Stimulated activated CD4-positive, alpha-beta T cell treated with anti-CD3 and anti-CD28 coated beads, Interleukin-4, amount 100 ng/mL, for 4 hours (primary cell): ENCODE data around the gene LTBP1.
"Not testable (repeated sequence)": the region's sequence is repeated elsewhere in the genome, so short reads cannot be mapped to it uniquely, and the experiment has no call there.

Experiments used
- DNase-seq, 2 experiments: peaks; one replicate each; pipeline ENCODE4 v3.0.0-alpha.2; 2020

Gene LTBP1

DNA sequence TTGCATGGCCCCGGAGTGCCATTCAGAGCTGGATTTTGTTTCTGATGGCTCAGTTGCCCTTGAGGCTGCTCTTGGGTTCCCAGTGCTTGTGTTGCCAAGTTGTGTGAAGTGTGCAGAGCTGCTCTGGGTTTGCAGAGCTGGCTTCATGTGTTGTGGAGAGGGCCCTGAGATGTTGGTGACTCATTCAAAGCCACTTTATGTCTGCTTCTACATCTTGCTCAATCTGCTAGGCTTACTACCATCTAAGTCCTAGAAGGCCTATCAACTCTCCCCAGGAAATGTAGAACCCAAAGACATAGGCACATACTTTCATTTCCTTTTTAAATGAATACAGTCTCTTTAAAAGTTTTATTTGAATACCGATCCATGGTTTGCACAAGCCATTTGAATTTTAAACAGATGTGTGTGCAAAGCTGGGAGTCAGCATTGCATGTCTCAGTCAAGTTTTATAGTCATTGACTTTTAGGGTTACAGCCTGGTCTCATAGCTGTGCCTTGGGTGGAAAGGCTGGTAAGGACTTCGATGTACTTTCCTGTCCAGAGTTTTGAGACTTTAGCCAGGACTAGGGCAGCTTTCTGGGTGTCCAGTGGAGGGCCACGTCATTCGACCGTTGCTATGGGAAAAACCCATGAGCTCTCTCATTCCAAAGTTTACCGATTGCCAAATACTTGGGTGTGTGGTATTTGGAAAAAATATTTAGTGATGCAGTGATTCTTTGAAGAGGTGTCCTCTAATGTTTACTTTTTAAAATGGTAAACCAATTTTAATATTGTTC lies 105.0 kb downstream of the LTBP1 start:
- DNase-seq: no peak

DNA sequence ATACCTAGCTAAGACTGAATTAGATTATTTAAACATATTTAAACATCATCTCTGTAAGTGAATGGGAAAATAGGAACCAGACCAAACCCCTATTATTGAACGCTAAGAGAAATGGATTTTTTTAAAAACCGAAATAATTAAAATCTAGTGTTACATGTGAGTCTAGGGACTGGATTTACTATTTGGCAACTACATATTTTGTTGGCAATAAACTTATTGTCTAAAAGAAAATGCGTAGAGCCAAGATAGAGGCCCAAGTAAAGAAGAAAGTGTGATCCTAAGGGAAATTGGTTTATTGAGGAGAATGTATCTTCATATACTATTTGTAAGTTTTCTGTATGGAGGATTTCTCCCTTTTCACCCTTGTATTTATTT lies 105.6 kb downstream of the LTBP1 start:
- no peak for DNase-seq

DNA sequence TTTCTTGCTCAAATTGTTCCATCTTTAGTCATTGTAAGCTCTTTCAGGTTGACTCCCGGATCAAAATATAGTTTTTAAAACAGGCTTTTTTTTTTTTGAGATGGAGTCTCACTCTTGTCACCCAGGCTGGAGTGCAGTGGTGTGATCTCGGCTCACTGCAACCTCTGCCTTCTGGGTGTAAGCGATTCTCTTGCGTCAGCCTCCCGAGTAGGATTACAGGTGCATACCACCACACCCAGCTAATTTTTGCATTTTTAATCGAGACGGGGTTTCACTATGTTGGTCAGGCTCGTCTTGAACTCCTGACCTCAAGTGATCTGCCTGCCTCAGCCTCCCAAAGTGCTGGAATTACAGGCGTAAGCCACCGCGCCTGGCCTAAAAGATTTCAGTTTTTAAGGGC lies 106.0 kb downstream of the LTBP1 start:
- DNase-seq: not testable (repeated sequence)

DNA sequence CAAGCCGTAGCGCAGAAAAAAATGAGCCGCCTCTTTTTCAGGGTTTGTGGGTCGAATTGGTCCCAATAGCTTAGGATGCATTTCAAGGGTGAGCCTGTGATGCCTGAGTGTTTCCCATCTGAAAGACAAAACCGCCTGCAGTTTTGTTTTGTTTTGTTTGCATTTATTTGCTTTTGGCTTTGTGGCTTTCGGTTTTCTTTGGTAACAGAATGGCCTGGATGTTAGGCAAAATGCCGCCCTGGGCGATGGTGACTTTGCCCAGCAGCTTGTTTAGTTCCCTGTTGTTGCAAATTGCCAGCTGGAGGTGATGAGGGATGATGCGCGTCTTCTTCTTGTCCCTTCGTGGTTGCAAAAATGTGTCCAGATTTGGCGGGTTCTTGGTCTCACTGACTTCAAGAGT lies 109.4 kb downstream of the LTBP1 start:
- no peak for DNase-seq

DNA sequence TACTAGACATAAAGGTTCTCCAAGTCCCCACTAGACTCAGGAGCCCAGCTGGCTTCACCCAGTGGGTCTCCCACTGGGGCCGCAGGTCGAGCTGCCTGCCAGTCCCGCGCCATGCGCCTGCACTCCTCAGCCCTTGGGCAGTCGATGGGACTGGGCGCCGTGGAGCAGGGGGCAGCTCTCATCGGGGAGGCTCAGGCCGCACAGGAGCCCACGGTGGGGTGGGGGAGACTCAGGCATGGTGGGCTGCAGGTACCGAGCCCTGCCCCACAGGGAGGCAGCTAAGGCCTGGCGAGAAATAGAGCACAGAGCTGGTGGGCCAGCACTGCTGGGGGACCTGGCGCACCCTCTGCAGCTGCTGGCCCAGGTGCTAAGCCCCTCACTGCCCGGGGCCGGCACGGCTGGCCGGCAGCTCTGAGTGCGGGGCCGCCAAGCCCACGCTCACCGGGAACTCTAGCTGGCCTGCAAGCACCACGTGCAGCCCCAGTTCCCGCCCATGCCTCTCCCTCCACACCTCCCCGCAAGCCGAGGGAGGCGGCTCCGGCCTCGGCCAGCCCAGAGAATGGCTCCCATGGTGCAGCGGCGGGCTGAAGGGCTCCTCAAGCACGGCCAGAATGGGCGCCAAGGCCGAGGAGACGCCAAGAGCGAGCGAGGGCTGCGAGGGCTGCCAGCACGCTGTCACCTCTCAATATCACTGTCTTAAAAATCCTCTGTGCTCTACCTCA lies 110.7 kb downstream of the LTBP1 start:
- not testable (repeated sequence) for DNase-seq

DNA sequence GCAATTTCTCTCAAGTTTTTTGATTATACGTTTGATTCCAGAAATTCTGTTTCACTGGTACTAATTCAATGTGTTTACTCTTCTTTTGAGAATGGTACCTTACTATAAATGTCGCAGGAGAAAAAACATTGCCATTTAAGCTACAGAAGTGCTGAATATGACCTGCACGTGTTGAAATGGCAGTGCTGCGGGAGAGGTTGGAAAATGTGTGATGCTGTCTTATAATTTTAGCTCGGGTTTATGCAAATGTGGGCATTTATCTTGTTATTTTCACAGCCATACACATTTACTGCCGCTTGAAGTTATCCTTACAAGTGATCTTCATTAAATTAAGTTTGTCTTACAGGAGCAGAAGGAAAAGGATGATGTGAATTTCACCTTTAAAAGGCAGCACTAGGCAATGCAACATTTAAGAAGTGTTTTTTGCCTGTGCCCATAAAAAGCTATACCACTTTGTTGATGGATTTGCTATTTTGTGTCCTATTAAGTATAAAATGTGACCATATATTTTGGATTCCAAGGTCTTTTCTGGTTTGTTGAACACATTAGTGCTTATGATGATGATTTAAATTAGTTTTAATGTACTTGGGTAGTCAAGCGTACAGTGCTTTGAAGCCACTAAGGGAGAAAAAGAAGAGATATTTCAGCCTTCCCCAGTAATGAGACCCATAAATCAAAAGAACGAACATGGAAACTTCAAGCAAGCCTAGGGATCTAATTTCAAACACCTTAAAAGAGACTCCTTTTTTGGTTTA lies 112.1 kb downstream of the LTBP1 start:
- no peak for DNase-seq

DNA sequence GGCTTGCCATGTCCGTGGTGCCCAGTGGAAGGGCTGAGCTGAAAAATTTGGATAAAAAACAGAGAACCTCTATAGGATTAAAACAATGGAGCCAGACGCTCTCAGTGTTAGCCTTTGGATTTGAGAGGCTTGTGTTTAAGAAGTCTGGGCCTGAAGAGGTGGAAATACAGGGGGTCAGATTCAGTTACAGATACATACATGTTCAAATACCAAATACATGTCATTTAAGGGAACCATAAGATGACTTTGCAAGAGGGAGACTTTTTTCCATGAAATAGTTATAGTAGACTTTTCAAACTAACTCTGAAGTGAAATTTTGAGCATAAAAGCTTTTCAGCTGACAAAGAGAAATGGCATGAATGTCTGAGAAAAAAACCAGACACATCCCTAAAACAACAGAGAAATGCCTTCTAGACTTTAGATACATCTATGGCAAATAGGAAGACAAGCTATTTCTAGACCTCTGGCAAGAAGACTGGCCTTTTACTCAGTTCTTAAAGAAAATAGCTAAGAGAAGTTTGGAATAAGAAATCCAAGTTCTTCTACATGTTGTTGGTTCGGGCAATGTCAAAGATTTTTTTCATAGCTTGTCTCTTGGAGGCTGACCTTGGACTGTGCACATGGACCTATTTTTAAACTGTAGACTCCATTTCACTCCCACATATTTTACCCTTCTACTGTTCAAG lies 112.9 kb downstream of the LTBP1 start:
- DNase-seq: no peak

DNA sequence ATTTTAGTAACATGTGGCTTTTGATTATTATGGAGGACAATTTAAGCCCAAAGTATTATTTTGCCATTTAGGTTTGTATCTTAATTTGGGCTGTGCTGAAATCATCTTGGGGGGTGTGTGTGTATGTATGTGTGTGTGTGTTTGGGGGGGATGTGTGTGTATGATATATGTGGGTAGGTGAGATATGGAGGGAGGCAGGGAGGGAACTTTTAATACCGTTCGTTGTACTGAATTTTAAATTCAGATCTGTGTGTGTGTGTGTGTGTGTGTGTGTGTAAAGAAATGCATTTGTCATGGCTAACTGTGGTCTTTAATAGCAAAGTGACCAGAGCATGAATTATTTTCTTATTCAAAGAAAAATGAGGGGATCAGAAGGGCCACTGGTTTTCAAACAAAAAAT lies 113.7 kb downstream of the LTBP1 start:
- no peak for DNase-seq

DNA sequence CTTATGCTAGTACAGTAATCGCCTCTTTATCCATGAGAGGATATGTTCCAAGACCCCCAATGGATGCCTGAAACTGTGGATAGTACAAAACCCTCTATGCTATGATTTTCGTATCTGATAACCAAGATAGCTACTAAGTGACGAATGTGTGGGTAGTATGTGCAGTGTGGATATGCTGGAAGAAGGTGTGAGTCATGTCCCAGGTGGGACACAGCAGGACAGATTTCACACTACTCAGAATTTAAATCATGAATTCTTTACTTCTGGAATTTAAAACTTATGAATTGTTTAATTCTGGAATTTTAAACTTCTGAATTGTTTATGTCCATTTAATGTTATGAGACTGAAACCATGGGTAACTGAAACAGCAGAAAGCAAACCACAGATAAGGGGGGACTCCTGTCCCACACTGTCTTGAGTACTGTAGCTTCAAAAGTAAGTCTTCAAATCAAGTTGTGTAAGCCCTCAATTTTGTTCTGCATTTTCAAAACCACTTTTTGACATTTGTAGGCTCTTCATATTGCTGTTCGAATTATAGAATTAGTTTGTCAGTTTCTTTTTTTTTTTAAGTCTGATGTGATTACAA lies 116.0 kb downstream of the LTBP1 start:
- no peak for DNase-seq

DNA sequence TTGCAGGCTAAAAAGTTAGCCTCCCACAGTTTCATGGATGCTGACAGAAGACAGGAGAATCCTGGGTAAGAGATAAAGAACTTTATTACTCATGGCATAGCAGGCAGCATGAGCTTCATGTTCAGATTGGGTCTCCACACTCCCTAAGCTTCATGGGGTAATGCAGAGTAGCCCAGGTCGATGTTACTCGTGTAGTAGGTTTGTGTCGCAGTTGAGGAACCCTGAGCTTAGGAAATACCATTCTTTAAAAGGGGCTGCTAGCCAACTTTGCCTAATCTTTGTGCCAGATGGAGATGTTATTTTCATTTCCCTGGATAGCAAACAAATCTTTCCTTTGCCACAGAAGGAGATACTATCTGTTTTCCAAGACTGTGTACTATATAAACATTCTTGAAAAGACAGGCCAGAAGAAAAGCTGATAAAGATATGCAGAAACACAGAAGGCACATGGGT lies 117.6 kb downstream of the LTBP1 start:
- DNase-seq: no peak

DNA sequence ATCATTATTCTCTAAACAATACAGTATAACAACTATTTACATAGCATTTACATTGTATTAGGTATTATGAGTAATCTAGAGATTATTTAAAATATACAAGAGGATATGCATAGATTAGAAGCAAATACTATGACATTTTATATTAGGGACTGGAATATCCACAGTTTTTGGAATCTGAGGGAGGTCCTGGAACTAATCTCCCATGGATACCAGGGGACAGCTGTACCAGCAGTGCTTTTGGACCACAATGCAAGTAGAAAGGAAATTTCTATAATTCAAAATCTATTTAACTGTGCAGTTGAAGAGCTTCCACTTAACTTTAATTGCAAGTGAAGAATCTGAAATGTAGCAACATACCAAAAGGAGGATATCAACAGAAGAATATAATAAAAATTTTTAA lies 120.8 kb downstream of the LTBP1 start:
- DNase-seq: no peak

DNA sequence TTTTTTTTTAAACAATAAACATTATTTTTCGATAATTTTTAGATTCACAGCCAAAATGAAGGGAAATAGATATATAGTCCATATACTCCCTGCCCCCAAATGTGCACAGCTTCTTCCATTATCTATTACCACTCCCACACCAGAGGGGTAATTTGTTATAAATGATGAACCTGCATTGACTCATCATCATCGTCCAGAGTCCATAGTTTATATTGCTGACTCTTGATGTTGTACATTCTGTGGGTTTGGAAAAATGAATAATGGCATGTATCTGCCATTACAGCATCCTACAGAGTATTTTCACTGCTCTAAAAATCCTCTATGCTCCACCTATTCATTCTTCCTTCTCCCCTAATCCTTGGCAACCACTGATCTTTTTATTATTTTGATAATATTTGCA lies 121.5 kb downstream of the LTBP1 start:
- no peak for DNase-seq

DNA sequence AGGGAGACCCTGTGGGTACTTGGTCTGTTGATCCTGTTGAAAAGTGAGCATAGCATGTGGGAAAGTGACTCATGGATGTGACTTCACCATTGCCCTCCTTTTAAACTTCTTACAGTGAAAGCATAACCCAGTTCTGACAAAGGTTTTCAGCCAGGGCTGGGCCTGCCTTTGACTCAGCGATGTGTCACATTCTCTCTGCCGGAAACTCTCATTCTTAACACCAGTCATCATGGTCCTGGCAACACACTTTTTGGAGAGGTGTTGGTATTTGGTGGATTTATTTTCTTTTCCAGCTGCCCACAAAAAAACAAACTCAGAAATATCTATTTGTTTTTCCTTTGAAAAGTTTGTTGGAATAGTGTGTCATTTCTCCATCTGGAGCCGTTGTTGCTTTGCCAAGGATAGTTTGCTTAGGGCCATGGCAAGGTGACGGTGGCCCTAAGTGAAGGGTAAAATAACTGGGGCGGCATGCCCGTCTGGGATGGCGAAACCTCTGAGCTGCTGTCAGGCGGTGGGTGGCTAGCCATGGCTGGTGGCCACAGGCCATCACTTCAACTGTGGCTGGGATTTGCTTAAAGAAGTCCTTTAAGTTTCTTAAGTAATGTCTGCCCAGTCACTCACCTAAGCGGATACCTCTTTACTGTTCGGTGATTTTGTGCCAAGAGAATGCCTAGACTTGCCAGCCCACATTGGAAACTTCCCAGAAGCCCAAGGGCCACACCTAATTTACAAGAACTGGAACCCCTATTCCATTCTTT lies 123.3 kb downstream of the LTBP1 start:
- peak in 1 of 2 experiments; percentile 13 for DNase-seq

DNA sequence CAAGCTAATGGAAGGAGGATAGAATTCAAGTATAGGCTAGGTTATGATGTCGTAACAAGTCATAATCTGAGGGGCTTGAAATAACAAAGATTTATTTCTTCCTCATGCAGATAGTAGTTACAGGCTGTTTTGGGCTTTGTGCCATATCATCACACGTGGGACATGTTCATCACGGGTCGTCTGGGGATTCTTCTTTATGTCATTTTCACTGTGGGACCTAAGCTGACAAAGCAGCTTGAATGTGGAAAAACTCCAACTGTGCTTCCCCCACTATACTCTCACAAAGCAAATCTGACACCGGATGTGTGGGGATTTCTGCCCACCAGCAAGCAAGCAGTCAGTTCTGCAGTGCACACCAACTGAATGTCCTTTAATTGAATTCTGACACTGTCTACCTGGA lies 124.8 kb downstream of the LTBP1 start:
- no peak for DNase-seq

DNA sequence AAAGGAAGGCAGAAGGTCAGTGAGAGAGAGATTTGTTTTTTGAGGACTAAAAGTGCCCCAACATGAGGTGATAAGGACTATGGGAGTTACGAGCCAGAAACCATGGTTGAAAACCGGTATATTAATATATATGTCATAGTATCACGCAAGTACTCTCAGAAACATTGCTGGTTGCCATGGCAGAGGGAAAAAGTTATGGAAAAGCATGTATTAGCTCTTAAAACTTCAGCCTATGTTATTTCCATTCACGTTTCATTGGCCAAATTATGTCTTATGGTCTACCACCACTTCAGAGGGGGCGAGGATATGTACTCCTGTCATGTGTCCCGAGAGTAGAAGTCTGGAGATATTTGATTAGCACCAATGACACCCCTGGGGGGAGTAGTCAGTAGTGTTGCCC lies 125.9 kb downstream of the LTBP1 start:
- no peak for DNase-seq

DNA sequence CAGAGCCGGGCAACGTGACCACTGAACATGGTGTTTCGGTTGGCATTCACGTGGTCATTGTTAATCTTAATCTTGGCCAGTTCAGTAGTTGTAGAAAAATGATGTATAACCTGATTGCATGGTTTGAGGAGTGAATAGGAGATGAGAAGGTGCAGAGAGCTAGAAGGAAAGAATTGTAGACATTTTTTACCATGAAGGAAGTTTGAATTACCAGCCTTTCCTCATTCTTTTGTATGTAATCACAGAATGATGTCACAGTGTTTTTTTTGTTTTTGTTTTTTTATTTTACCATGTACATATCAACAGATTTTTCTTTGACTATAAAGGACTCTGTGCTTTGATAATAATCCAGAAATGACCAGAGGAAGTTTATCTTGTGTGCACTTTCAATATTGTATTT lies 126.3 kb downstream of the LTBP1 start:
- no peak for DNase-seq

DNA sequence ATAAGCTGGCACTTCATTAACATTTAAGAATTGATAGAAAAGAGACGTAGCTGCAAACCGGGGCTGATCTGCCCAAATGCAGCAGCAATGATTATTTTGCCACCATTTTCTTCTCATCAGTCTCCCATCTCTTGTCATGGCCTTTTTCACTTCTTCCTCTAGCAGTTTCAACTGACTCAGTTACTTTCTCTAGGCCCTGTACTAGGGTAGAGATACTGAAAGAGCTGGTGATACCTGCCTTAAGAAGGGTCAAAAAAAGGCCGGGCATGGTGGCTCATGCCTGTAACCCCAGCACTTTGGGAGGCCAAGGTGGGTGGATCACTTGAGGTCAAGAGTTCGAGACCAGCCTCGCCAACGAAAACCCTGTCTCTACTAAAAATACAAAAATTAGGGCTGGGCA lies 127.4 kb downstream of the LTBP1 start:
- DNase-seq: no peak

DNA sequence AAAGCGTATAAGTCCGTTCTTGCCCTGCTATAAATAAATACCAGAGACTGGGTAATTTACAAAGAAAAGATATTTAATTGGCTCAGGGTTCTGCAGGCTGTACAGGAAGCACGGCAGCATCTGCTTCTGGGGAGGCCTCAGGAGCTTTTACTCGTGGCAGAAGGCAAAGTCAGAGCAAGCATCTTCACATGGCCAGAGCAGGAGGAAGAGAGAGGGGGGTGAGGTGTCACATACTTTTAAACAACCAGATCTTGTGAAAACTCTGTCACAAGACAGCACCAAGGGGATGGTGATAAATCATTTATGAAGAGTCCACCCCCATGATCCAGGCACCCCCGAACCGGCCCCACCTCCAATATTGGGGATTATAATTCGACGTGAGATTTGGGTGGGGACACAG lies 130.6 kb downstream of the LTBP1 start:
- DNase-seq: no peak

DNA sequence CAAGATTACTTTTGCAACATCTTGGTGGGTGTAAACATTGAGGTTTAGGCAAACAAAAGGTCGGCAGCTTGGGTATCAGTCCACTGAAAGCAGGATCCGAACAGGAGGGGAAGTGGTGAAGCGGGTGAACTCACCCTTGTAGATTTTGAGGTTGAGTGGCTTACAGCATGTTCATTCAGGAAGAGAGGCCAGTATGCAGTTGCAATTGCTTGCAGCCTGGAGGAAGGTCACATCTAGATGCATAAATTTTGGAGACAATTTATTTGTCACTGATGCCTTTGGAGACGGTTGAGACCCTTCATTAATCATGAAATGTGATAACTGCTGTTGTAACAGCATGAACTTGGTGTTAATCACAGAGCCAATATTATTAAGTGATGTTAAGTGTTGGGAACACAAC lies 131.1 kb downstream of the LTBP1 start:
- DNase-seq: no peak

DNA sequence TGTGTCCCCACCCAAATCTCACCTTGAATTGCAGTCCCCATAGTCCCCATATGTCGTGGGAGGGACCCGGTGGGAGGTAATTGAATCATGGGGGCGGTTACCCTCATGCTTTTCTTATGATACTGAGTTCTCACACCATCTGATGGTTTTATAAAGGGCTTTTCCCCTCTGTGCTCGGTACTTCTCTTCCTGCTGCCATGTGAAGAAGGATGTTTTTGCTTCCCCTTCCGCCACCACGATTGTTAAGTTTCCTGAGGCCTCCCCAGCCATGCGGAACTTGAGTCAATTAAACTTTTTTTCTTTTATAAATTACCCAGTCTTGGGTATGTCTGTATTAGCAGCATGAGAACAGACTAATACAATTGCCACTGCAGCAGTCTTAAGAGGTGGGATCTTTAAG lies 134.9 kb downstream of the LTBP1 start:
- DNase-seq: no peak

DNA sequence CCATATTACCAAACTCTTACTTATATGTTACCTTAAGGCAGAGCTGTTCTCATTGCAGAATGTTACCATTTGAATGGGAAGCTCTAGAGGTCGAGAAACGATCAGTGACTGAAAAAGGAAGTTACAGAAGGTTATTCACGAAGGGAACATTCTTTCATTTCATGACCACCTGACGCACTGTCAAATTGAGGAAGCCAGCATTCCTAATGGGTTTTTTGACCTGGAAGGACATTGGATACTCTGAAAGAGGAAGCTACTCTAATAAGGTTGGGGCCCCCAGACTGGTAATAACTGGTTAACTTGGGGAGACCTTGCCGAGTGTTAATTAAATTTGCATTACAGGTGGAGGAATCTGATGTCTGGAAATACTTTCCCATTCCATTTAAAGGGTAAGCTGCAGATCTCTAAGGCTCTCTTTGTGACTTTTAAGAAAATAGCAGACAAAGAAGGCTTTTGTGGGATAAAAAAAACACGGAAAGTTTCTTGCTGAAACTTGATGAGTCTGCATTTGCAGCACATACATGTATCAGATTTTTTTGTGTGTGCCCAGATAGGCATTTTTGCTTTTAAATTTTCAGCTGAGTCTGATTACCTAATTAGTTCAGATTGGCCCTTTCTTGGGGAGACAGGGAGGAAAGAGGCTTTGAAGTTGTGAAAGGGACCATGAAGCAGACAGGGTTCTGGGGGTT lies 137.1 kb downstream of the LTBP1 start:
- no peak for DNase-seq
